Activated CD8-positive, alpha-beta memory T cell treated with anti-CD3 and anti-CD28 coated beads, Interleukin-2, amount 50 U/mL, for 24 hours (primary cell): ENCODE measurements around the gene DKK3.

ENCODE experiments used
- DNase-seq: peaks from one replicate; pipeline ENCODE4 v3.0.0-alpha.2; 2020; ENCODE audit errors: extremely low read depth

Gene DKK3

DNA sequence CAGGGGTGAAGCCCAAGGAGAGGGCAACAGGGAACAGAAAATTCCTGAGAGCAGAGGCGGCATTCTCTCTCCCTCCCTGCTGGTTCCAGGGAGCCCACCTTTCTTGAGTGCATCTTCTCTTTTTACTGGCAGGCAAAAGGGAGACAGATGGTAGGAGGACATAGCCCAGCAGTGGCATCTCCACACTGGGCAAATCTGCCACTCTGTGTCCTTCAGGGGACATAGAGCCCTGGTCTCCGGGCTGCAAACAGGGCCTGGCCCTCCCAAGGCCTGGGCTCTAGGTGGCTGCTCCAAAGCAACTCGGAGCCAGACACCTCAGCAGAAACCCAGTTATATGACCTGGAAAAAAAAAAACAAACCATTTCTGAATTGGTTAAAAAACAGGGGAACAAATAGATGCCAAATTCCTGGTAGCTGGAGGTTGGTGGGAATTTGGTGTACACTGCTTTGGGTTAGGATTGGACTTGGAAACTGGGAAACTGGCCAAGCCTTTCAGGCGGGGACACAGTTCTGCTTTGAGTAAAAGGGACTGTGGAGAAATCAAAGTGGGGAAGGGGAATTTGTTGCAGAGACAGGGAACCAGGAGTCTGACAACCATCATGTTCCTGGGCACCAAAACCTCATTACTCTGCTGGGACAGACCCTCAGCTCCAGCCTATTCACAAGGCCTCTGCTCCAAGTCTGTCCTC, 23.6 kb upstream of the DKK3 start:
- DNase-seq = no peak

- DNase-seq = no peak
These were observed 21.4 kb upstream of the DKK3 start for GRCh38 chr11:12029738-12030363.

DNA sequence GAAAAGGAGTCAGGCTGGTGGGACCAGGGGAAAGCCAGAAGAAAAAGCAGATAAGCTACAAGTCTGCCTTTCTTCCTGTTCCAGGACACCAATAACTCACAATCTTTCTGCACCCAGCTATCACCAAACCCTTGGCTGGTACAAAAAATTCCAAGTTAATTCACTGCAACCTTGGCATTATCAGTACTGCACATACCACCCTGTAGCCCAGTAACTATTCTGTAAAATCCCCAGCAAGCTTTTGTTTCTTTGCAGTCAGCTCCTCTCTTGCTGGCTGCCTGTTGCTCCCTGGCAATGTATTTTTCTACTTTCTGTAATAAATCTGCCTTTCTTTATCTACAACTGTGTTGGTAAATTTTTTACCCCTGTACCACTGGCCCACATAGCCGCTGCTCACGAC, 20.7 kb upstream of the DKK3 start:
- no peak for DNase-seq

GRCh38 chr11:12028303-12028702, 19.9 kb upstream of the DKK3 start:
- DNase-seq = no peak

GRCh38 chr11:12026331-12027211, 18.1 kb upstream of the DKK3 start:
- DNase-seq = no peak

DNA sequence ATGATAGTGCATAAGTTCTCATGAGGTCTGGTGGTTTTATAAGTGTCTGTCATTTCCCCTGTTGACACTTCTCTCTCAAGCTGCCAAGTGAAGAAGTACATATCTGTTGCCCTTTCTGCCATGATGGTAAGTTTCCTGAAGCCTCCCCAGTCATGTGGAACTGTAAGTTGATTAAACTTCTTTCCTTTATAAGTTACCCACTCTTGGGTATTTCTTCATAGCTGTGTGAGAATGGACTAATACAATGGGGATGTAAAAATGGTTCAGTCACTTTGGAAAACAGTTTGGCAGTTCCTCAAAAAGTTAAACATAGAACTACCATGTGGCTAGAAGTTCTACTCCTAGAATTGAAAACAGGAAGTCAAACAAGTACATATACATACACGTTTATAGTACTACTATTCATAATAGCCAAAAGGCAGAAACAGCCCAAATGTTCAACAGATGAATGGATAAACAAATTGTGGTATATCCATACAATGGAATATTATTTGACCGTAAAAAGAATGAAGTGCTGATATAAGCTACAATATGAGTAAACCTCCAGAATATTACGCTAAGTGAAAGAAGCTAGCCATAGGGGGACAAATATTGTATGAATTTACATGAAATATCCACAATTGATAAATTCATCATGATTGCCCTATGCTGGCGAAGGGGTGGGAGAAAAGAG, 16.0 kb upstream of the DKK3 start:
- no peak for DNase-seq

- no peak for DNase-seq
These were observed 14.6 kb upstream of the DKK3 start for GRCh38 chr11:12023015-12023414.

DNA sequence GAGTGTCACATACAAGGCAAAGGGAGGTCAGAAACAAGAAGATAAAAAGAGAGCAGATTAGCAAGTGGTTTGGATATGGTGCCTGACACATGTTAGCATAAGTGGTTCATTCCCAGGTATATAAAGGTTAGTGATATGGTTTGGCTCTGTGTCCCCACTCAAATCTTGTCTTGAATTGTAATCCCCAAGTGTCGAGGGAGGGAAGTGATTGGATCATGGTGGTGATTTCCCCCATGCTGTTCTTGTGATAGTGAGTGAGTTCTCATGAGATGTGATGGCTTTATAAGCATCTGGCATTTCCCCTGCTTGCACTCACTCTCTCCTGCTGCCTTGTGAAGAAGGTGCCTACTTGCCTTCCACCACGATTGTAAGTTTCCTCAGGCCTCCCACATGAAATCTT, 12.1 kb upstream of the DKK3 start:
- DNase-seq = no peak

DNA sequence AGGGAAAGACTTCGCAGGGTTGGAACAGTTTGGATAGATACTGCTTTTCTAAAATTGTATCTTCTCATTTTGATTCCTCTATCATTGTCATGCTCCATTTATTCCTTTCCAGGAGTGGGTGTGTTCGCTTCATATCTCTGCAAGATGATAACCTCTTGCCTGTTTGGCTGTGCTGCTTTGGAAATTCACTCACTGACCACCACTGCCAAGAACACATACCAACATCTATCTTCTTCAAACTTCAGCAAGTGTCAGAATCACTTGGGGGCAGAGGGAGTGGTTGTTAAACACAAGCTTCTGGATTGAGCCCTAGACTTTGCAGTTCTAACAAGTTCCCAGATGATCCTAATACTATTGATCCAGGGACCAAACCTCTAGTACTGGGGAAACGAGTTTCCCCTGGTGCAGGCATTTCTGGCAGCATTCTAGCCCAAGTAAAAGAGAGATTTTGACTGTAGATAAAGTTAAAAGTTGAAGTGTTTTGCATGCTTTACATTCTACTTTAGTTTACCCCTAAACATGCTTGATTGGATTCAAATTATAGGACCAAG, 11.5 kb upstream of the DKK3 start:
- no peak for DNase-seq

DNA sequence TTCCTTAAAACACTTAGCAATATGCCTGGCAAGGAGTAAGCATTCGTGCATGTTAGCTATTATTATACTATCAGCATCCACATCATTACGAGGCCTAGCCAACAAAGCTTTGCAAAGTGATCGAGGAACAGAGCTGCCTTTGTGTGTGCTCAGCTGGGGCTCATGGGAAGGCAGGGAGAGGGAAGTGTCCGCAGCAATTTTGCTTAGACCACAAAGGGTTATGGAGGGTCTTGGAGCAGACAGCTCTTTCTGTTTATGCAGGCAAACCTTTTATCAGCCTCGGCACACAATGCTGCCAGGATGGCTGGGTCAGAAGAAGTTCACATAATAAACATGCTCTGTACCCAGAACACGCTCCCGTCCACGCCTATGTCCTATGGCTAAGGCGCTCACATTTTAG, 10.9 kb upstream of the DKK3 start:
- no peak for DNase-seq

GRCh38 chr11:12017865-12018453, 9.5 kb upstream of the DKK3 start:
- DNase-seq = no peak

DNA sequence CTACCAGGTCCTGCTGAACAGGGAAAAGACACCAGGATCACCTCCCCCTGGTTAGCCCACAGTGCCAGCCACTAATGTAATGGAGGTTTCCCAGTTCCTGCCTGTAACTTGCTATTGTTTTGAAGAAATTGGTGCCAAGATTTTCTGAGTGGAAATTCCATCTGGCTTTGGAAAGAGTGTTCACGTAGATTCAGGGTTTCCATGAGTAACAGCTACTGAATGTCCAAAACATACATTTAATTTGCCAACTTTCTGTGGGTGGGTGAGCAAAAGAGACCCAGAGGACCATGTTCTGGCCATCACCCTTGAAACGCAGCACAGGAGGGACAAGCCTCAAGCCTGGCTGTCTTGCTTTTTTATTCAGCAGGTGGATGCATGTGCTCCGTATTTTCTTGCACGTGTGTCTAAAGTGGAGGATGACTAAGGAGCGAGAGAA, 8.8 kb upstream of the DKK3 start:
- no peak for DNase-seq

- DNase-seq = no peak
These were observed 7.8 kb upstream of the DKK3 start for GRCh38 chr11:12016246-12016645.

- DNase-seq = no peak
These were observed 7.1 kb upstream of the DKK3 start for GRCh38 chr11:12015486-12015885.

GRCh38 chr11:12013781-12014180, 5.4 kb upstream of the DKK3 start:
- no peak for DNase-seq

DNA sequence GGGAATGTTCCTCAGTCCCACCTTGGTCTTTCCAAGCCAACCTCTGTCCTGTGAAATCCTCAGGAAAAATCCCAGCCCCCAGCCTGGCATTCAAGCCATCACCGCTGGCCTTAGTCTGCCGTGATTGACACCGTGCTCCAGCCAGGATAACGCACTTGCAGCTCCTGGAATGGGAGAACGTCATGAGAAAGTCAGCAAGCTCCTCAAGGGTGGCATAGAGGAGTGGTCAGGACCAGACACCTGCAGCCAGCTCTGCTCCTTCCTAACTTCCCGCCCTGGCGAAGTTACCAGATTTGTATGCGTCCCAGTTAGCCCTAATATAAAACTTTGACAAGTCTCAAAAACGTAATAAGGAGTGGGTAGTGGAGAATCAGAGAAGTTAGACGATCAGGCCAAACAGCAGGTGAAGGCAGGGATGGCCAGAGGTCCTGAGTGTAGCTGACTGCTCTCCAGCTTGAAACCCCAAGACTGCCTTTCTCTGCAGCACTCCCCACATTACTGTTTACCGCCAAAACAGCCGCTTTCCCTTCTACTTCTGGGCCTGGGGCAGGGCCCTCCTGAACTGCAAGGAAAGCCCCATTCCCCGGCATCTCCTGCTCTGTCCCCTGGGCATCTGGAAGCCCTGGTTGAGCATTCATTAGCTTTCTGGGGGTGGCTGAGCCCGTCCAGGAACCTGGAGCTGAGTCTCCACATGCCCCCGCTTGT, 1.3 kb upstream of the DKK3 start:
- no peak for DNase-seq

DNA sequence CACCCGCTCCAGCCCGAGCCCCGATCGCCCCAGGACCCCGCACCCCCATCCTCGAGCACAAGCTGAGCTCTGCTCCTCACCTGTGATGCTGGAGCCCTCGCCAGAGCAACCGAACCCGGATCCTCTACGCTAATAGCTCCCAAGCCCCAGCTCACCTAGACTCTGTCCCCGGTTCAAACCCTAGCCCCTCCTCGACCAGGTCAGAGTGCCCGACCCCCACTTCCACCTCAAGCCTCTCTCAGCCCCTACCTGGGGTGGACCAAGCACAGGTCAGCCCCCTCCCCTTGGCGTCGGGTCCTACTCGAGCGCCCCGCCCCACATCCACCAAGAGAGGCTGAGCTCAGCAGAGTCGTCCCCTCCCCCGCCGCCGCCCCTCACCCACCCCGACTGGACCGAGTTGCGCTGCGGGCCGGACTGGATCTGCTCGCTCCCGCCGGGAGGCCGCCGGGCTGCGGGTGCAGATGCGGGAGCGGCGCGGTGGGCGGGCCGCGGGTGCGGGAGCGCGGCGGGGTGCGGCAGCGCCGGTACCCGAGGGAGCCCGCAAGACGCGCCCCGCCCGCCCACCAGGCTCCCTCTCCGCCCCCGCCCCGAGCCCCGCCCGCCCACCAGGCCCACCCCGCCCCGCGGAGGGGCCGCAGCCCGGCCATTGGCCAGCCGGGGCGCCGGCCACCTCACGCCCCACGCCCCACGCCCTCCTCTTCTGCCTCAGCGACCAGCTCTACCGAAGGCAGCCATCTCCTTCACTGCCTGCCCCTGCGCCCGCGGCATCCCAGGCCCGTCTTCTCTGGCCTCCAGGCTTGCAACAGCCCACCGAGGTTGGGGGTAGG, 577 bp upstream of the DKK3 start:
- no peak for DNase-seq

DNA sequence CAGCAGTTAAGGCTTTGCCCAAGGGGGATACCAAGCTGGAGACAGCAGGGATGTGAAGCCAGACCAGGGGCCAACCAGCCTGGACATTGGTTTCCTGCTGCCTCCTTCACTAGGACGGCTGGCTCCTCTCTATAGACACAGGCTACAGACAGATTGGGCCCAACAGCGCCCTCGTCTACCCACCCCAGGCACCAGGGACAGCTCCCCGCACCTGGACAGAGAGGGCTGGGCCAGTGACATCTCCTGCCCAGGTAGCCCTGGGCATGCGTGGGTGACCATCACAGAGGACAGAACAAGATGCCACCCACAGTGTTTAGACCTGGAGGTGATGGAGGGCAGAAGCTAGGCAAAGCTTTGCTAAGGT, 1.2 kb downstream of the DKK3 start:
- no peak for DNase-seq

- DNase-seq = no peak
These were observed 1.7 kb downstream of the DKK3 start for GRCh38 chr11:12006552-12007229.

DNA sequence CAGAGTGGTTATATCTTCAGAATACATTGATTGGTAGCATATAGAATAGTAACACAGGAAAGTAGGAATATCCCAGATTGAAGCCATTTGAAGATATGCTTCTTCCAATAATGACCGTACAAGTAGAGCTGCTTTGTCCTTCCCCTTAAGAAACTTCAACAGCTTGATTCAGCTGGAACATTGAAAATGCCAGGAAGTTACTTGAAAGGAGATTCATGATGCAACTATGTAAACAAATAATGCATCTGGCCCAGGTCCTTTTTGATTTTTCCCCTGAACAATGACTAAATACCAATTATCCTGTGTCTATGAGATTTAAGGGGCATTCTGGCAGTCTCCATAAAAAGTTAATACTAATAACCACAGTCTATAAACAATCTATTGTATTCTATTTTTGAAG, 3.0 kb downstream of the DKK3 start:
- no peak for DNase-seq
